HG02973 (cell line): Measurements from ENCODE around the gene PCDHB16.
"Not testable (repeated sequence)": the region's sequence is repeated elsewhere in the genome, so short reads cannot be mapped to it uniquely, and the experiment has no call there.

Experiments
- ATAC-seq: cut with Tn5 transposase; IDR thresholded peaks from one replicate; pipeline ENCODE4 v1.9.1; 2021; ENCODE audit warnings: moderate library complexity; ENCODE audit not compliant: unreplicated experiment

PCDHB16 gene

DNA sequence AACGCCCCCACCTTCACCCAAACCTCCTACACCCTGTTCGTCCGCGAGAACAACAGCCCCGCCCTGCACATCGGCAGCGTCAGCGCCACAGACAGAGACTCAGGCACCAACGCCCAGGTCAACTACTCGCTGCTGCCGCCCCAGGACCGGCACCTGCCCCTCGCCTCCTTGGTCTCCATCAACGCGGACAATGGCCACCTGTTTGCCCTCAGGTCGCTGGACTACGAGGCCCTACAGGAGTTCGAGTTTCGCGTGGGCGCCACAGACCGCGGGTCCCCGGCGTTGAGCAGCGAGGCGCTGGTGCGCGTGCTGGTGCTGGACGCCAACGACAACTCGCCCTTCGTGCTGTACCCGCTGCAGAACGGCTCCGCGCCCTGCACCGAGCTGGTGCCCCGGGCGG lies 42.7 kb downstream of the PCDHB16 start:
- not testable (repeated sequence) for ATAC-seq

DNA sequence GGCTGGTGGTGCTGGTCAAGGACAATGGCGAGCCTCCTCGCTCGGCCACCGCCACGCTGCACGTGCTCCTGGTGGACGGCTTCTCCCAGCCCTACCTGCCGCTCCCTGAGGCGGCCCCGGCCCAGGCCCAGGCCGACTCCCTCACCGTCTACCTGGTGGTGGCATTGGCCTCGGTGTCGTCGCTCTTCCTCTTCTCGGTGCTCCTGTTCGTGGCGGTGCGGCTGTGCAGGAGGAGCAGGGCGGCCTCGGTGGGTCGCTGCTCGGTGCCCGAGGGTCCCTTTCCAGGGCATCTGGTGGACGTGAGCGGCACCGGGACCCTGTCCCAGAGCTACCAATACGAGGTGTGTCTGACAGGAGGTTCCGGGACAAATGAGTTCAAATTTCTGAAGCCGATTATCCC lies 43.2 kb downstream of the PCDHB16 start:
- ATAC-seq = not testable (repeated sequence)

- no peak for ATAC-seq
Observed at GRCh38 chr5:141234109-141234667, 52.0 kb downstream of the PCDHB16 start.
